MM.1S (cell line): Measurements from ENCODE around the gene PLEKHH3.
"Not testable (repeated sequence)": the region's sequence is repeated elsewhere in the genome, so short reads cannot be mapped to it uniquely, and the experiment has no call there.

Experiments
- CTCF ChIP-seq: fragments of 300-600 bp; sonication (generic); IDR thresholded peaks from 2 replicates; pipeline ENCODE4 v1.5.1; 2016; ENCODE audit warnings: antibody characterized with exemption, low read length, mixed read lengths
- EZH2 ChIP-seq: fragments of 300-600 bp; sonication (generic); optimal IDR thresholded peaks from 2 replicates; pipeline ENCODE3; 2017; ENCODE audit warnings: low read depth, mild to moderate bottlenecking, antibody characterized with exemption, low read length, mixed read lengths
- EZH2phosphoT487 ChIP-seq: fragments of 300-600 bp; sonication (generic); IDR thresholded peaks from 2 replicates; pipeline ENCODE4 v1.6.1; 2018; ENCODE audit warnings: antibody characterized with exemption, low read length

- not testable (repeated sequence) for TF ChIP-seq CTCF, EZH2phosphoT487, EZH2
Observed at GRCh38 chr17:42621987-42622386, 54.8 kb downstream of the PLEKHH3 start.
